H1 (cell line): ENCODE results near the gene PTPRJ. TPM values are rescaled to one million over a fixed set of nuclear protein-coding genes. Genes with fewer than 3 reads are reported as not detected.

Experiments
- CTCF ChIA-PET: fragments of 300-600 bp; sonication (Branson Sonifier 250); formaldehyde crosslinking; loops from one replicate; lab custom pipeline; 2021; ENCODE audit not compliant: partially characterized antibody; lab: Charles Lee
- POLR2A ChIA-PET: fragments of 300-600 bp; sonication (Branson Sonifier 250); formaldehyde crosslinking; loops from one replicate; lab custom pipeline; 2021; ENCODE audit warnings: inconsistent platforms; ENCODE audit not compliant: partially characterized antibody; lab: Charles Lee
- DNase-seq, 2 experiments: peaks; one replicate each; pipeline versions ENCODE4 v3.0.0 to v3.0.0-alpha.2; 2010 to 2022; ENCODE audit warnings: low spot score in 2 of 2, low read depth in 1 of 2, mixed read lengths in 1 of 2
- FAIRE-seq: peaks from 2 replicates; lab custom pipeline; 2011; peaks lifted over from hg19 to GRCh38; lab: Jason Lieb, UNC
- H2AFZ ChIP-seq: 2 replicates; pipeline ENCODE4 v1.8.1; 2012; ENCODE audit warnings: low read length, inconsistent platforms
- H2AK5ac ChIP-seq: 2 replicates; pipeline ENCODE4 v1.6.1; 2013; ENCODE audit warnings: low read depth, low read length
- H2BK120ac ChIP-seq: replicated peaks from 2 replicates; pipeline ENCODE3; 2013; ENCODE audit warnings: low read depth, low read length, inconsistent platforms
- H2BK12ac ChIP-seq: 2 replicates; pipeline ENCODE4 v1.6.1; 2013; ENCODE audit warnings: low read depth, low read length
- H2BK15ac ChIP-seq: 2 replicates; pipeline ENCODE4 v1.6.1; 2013; ENCODE audit warnings: low read length
- H2BK20ac ChIP-seq: 2 replicates; pipeline ENCODE4 v1.6.1; 2013; ENCODE audit warnings: low read length
- H2BK5ac ChIP-seq: 2 replicates; pipeline ENCODE4 v1.6.1; 2013; ENCODE audit warnings: low read depth, low read length
- H3K14ac ChIP-seq: 2 replicates; pipeline ENCODE4 v1.6.1; 2013; ENCODE audit warnings: inconsistent platforms; ENCODE audit not compliant: insufficient read length
- H3K18ac ChIP-seq: 2 replicates; pipeline ENCODE4 v1.6.1; 2013; ENCODE audit warnings: low read length; ENCODE audit errors: extremely low read depth
- H3K23ac ChIP-seq: 2 replicates; pipeline ENCODE4 v1.6.1; 2013; ENCODE audit warnings: inconsistent platforms; ENCODE audit not compliant: insufficient read length
- H3K23me2 ChIP-seq: 2 replicates; pipeline ENCODE4 v1.6.1; 2013; ENCODE audit warnings: low read depth, low read length
- H3K27ac ChIP-seq: 2 replicates; pipeline ENCODE4 v1.6.1; 2011; ENCODE audit warnings: low read depth, low read length, inconsistent platforms
- H3K27me3 ChIP-seq, 4 experiments: replicated peaks in 1 of 4; 1 replicate in 1 of 4; 2 replicates in 3 of 4; pipeline versions ENCODE4 v1.6.1 to v1.8.1; 2011 to 2013; ENCODE audit warnings: low read length in 3 of 4, mild to moderate bottlenecking in 3 of 4, inconsistent platforms in 2 of 4, mixed read lengths in 2 of 4, moderate library complexity in 1 of 4; ENCODE audit not compliant: control insufficient read depth in 3 of 4, insufficient read depth in 3 of 4; ENCODE audit errors: extremely low read depth in 1 of 4
- H3K36me3 ChIP-seq, 4 experiments: 2 replicates each; pipeline versions ENCODE4 v1.6.1 to v1.8.1; 2011 to 2013; ENCODE audit warnings: mild to moderate bottlenecking in 4 of 4, low read length in 3 of 4, moderate library complexity in 2 of 4, control low read depth in 1 of 4, inconsistent platforms in 1 of 4; ENCODE audit not compliant: insufficient read depth in 4 of 4, control insufficient read depth in 2 of 4
- H3K4ac ChIP-seq: replicated peaks from 2 replicates; pipeline ENCODE3; 2013; ENCODE audit warnings: low read length, low read depth, mixed read lengths, inconsistent platforms; ENCODE audit not compliant: insufficient read length
- H3K4me1 ChIP-seq, 4 experiments: replicated peaks in 1 of 4; 1 replicate in 1 of 4; 2 replicates in 3 of 4; pipeline versions ENCODE4 v1.6.1 to v1.8.1; 2011 to 2013; ENCODE audit warnings: low read length in 3 of 4, inconsistent platforms in 2 of 4, mixed read lengths in 1 of 4; ENCODE audit not compliant: insufficient read depth in 4 of 4, control insufficient read depth in 3 of 4
- H3K4me2 ChIP-seq, 2 experiments: 2 replicates each; pipeline versions ENCODE4 v1.6.1 to v1.8.1; 2011 to 2013; ENCODE audit warnings: low read depth in 2 of 2, low read length in 2 of 2, control low read depth in 1 of 2, inconsistent platforms in 1 of 2, mild to moderate bottlenecking in 1 of 2; ENCODE audit not compliant: insufficient read depth in 1 of 2
- H3K4me3 ChIP-seq, 4 experiments: fragments of 200-600, 300-600 bp in 1 of 4; sonication (generic), shearing (Covaris generic), sonication (Bioruptor Twin) in 1 of 4; 2 replicates each; pipeline versions ENCODE4 v1.5.1 to v1.8.1; 2011 to 2016; ENCODE audit warnings: low read length in 4 of 4, low read depth in 3 of 4, control low read depth in 2 of 4, inconsistent platforms in 2 of 4, mild to moderate bottlenecking in 2 of 4, mixed read lengths in 1 of 4, moderate library complexity in 1 of 4; ENCODE audit not compliant: insufficient read depth in 2 of 4; ENCODE audit errors: extremely low read depth in 1 of 4
- H3K56ac ChIP-seq: replicated peaks from 2 replicates; pipeline ENCODE3; 2013; ENCODE audit warnings: low read depth, mild to moderate bottlenecking, mixed read lengths, low read length, inconsistent platforms; ENCODE audit not compliant: insufficient read length
- H3K79me1 ChIP-seq: 2 replicates; pipeline ENCODE4 v1.6.1; 2013; ENCODE audit warnings: low read depth, low read length, control low read depth
- H3K79me2 ChIP-seq, 2 experiments: 2 replicates each; pipeline versions ENCODE4 v1.6.1 to v1.8.1; 2012 to 2013; ENCODE audit warnings: low read length in 2 of 2, mild to moderate bottlenecking in 2 of 2, inconsistent platforms in 1 of 2; ENCODE audit not compliant: insufficient read depth in 2 of 2, control insufficient read depth in 1 of 2
- H3K9ac ChIP-seq, 4 experiments: replicated peaks in 1 of 4; 1 replicate in 1 of 4; 2 replicates in 3 of 4; pipeline versions ENCODE4 v1.6.1 to v1.8.1; 2011 to 2013; ENCODE audit warnings: low read depth in 3 of 4, low read length in 3 of 4, control low read depth in 2 of 4, mild to moderate bottlenecking in 2 of 4, moderate library complexity in 2 of 4, inconsistent platforms in 1 of 4; ENCODE audit errors: extremely low read depth in 1 of 4
- H3K9me3 ChIP-seq, 2 experiments: 2 replicates each; pipeline versions ENCODE4 v1.6.1 to v1.8.1; 2012 to 2013; ENCODE audit warnings: mild to moderate bottlenecking in 2 of 2, moderate library complexity in 2 of 2, control low read depth in 1 of 2, inconsistent platforms in 1 of 2, low read depth in 1 of 2, low read length in 1 of 2, mixed read lengths in 1 of 2; ENCODE audit not compliant: insufficient read depth in 2 of 2
- H4K20me1 ChIP-seq, 2 experiments: replicated peaks in 1 of 2; 2 replicates each; pipeline versions ENCODE3 to v1.8.1; 2011 to 2013; ENCODE audit warnings: inconsistent platforms in 2 of 2, low read length in 2 of 2, mild to moderate bottlenecking in 1 of 2; ENCODE audit not compliant: insufficient read depth in 2 of 2, control insufficient read depth in 1 of 2
- H4K5ac ChIP-seq: 2 replicates; pipeline ENCODE4 v1.6.1; 2013; ENCODE audit warnings: low read length, low read depth, mixed read lengths, inconsistent platforms; ENCODE audit not compliant: insufficient read length
- H4K8ac ChIP-seq: 2 replicates; pipeline ENCODE4 v1.8.0; 2013; ENCODE audit warnings: mild to moderate bottlenecking, moderate library complexity, low read length, inconsistent platforms; ENCODE audit not compliant: insufficient read depth; ENCODE audit errors: extremely low read depth
- H4K91ac ChIP-seq: replicated peaks from 2 replicates; pipeline ENCODE3; 2013; ENCODE audit warnings: low read length, mixed read lengths, inconsistent platforms; ENCODE audit not compliant: insufficient read length
- ATF3 ChIP-seq: IDR thresholded peaks from 2 replicates; pipeline ENCODE4 v1.6.1; 2011; ENCODE audit warnings: low read depth, mild to moderate bottlenecking, low read length; ENCODE audit not compliant: insufficient read depth
- CEBPB ChIP-seq: IDR thresholded peaks from 2 replicates; pipeline ENCODE4 v1.6.1; 2012; ENCODE audit warnings: low read depth, low read length
- KDM4A ChIP-seq: IDR thresholded peaks from one replicate; pipeline ENCODE4 v1.7.1; 2012; ENCODE audit warnings: low read depth, mild to moderate bottlenecking, moderate library complexity, low read length, inconsistent platforms; ENCODE audit not compliant: severe bottlenecking
- MAFK ChIP-seq: IDR thresholded peaks from 2 replicates; pipeline ENCODE4 v1.6.1; 2012; ENCODE audit warnings: low read depth, mild to moderate bottlenecking, improper control_type of control experiment, low read length
- NANOG ChIP-seq: IDR thresholded peaks from 2 replicates; pipeline ENCODE4 v1.6.1; 2011; ENCODE audit warnings: low read length, low read depth, mild to moderate bottlenecking, inconsistent platforms; ENCODE audit not compliant: insufficient read depth, poor library complexity, severe bottlenecking
- TAF7 ChIP-seq: optimal IDR thresholded peaks from 2 replicates; pipeline ENCODE3; 2011; ENCODE audit warnings: low read depth, mild to moderate bottlenecking, inconsistent platforms, low read length, moderate library complexity, borderline replicate concordance
- TBP ChIP-seq: IDR thresholded peaks from 2 replicates; pipeline ENCODE4 v1.6.1; 2011; ENCODE audit warnings: low read depth, low read length, improper control_type of control experiment
- YY1 ChIP-seq: IDR thresholded peaks from 2 replicates; pipeline ENCODE4 v1.6.1; 2011; ENCODE audit warnings: low read depth, mild to moderate bottlenecking, low read length
- WGBS, 2 experiments: shearing (Covaris generic) in 1 of 2; methylation state at CpG; one replicate each; pipeline versions ENCODE4 v1.1.6 to v1.1.7; 2013 to 2015; ENCODE audit warnings: low lambda C conversion rate in 2 of 2, mixed read lengths in 2 of 2, inconsistent platforms in 1 of 2, low coverage in 1 of 2, missing lambda C conversion rate in 1 of 2; ENCODE audit not compliant: insufficient replicate concordance in 2 of 2, insufficient coverage in 1 of 2, insufficient read length in 1 of 2; ENCODE audit errors: extremely low coverage in 1 of 2, missing lambda C conversion rate in 1 of 2; 5-methylcytosine and 5-hydroxymethylcytosine counted together
- polyA plus RNA-seq, 7 experiments: library from polyadenylated mRNA; depleted of rRNA in 3 of 7; stranded (reverse) in 5 of 7; unstranded in 2 of 7; fragments of >200 nt in 5 of 7; fragments of 200-250 nt in 2 of 7; gene quantifications; 1 replicate in 5 of 7; 2 replicates in 1 of 7; 4 replicates in 1 of 7; pipeline versions ENCODE4 v1.2.1 to v1.2.3, GENCODE V29; 2011 to 2013; ENCODE audit warnings: missing spikeins in 2 of 7, mixed read lengths in 2 of 7
- total RNA-seq: library from RNA; stranded (reverse); fragmentation: NEBNext Ultra II Directional; extraction: Animal tissue kit (Norgen Biotek cat#: 25700); gene quantifications from 2 replicates; pipeline ENCODE4 v1.2.1, GENCODE V29; 2021

PTPRJ gene
- total and polyA plus RNA-seq, 2 of the 8 experiments (the other 6 are each of a cell fraction or from before 2014, with no cell fraction given), result 4.4 to 22.6 TPM

- no peak overlapping the region for H2BK15ac ChIP-seq
- no peaks in the 10 kb centered on the region for H3K36me3 ChIP-seq
- H2BK20ac ChIP-seq, result no peak overlapping the region
- no peak overlapping the region for H4K8ac ChIP-seq
- H3K9me3 ChIP-seq, result no peaks in the 10 kb centered on the region
- POLR2A ChIA-PET, result no interaction called here
- no peak for TF ChIP-seq ATF3
- no peak for TF ChIP-seq MAFK
- TF ChIP-seq KDM4A, result no peak
- TF ChIP-seq TBP, result no peak
- no peak for TF ChIP-seq TAF7
- TF ChIP-seq CEBPB, result no peak
- TF ChIP-seq NANOG, result no peak
- TF ChIP-seq YY1, result no peak
- TF ChIP-seq, all 59 proteins: peak for 0
- H2BK120ac ChIP-seq, result no peak overlapping the region
- WGBS, 2 experiments, result 69% methylated on average over 5 of the region's 5 CpGs; no CpG with 5 or more reads in 1 of the 2 experiments
- FAIRE-seq (no peak), DNase-seq (no peak)
- H4K91ac ChIP-seq, result no peak overlapping the region
- no peak overlapping the region for H3K4ac ChIP-seq
- no peak overlapping the region for H3K4me3 ChIP-seq
- H3K4me1 ChIP-seq, result peaks cover 0 to 15% (median 1%) of the 10 kb centered on the region in 4 experiments; a peak in 2 of 7 replicates
- no peak overlapping the region for H2BK5ac ChIP-seq
- no peak overlapping the region for H4K5ac ChIP-seq
- H3K79me2 ChIP-seq, result 0 out of 4 replicates have a peak, but pooled peaks cover 0 to 11% of the 10 kb centered on the region in 2 experiments
- CTCF ChIA-PET, result interaction anchor here (1.2 to 1.4 kb wide), 2 partner anchors 11 to 88 kb away, joined by 3 to 5 read pairs; no protein-coding TSS in a partner anchor
- no peak overlapping the region for H3K56ac ChIP-seq
- H2AK5ac ChIP-seq, result no peak overlapping the region
- H3K79me1 ChIP-seq, result peaks cover 5% of the 10 kb centered on the region
- H3K23ac ChIP-seq, result no peak overlapping the region
- no peaks in the 10 kb centered on the region for H3K23me2 ChIP-seq
- H3K9ac ChIP-seq, result no peak overlapping the region
- no peak overlapping the region for H3K4me2 ChIP-seq
- no peaks in the 10 kb centered on the region for H3K27me3 ChIP-seq
- H2AFZ ChIP-seq, result no peak overlapping the region
- peaks cover 0 to 4% of the 10 kb centered on the region in 2 experiments for H4K20me1 ChIP-seq
- H3K27ac ChIP-seq, result no peak overlapping the region
- no peak overlapping the region for H3K14ac ChIP-seq
- H2BK12ac ChIP-seq, result no peak overlapping the region
- H3K18ac ChIP-seq, result no peak overlapping the region
These were observed 44.3 kb downstream of the PTPRJ start for GRCh38 chr11:48024635-48025071.
